ENCODE measurements around the gene VAT1. TPM values are rescaled to one million over a fixed set of nuclear protein-coding genes. Genes with fewer than 3 reads are reported as not detected.
A peak's percentile ranks its signal among the peaks of the same experiment; 100 is the strongest.
"Not testable (repeated sequence)": the region's sequence is repeated elsewhere in the genome, so short reads cannot be mapped to it uniquely, and the experiment has no call there.

The VAT1 gene
- total RNA-seq, 1 donor from 2014 or later: 567 TPM

- Mint-ChIP-seq H3K9me3 (ENCODE audit: low read depth) (no peaks in the 10 kb centered on the region), H3K27ac (ENCODE audit: unreplicated experiment) (peak within 1 kb of the TSS; percentile 99), H3K4me1 (ENCODE audit: low read depth) (peaks cover 38% of the 10 kb centered on the region), H3K27me3 (ENCODE audit: low read depth) (no peaks in the 10 kb centered on the region), H3K4me3 (ENCODE audit: unreplicated experiment) (peak within 1 kb of the TSS; percentile 92), H3K36me3 (ENCODE audit: low read depth) (peaks cover 24% of the 10 kb centered on the region)
- peak; percentile 86 for TF ChIP-seq CTCF (IDR thresholded peaks at IDR 0.05)
- peak; percentile 99 for DNase-seq (ENCODE audit: low spot score)
Observed at GRCh38 chr17:42997984-42998938, 23.9 kb downstream of the VAT1 start, which contains the start of gene RPL27. TSS of gene RPL27 (plus strand) at chr17:42998419. CDS start at chr17:42998751, 332 bp downstream.

GRCh38 chr17:42997390-42997983, 24.7 kb downstream of the VAT1 start:
- TF ChIP-seq CTCF (IDR thresholded peaks at IDR 0.05): no peak
- Mint-ChIP-seq H3K27me3 (ENCODE audit: low read depth) (no peaks in the 10 kb centered on the region), H3K36me3 (ENCODE audit: low read depth) (peaks cover 23% of the 10 kb centered on the region)

GRCh38 chr17:42993913-42994312, 28.3 kb downstream of the VAT1 start:
- not testable (repeated sequence) for H3K4me3 Mint-ChIP-seq (ENCODE audit: unreplicated experiment); H3K9me3 Mint-ChIP-seq (ENCODE audit: low read depth); H3K27ac Mint-ChIP-seq (ENCODE audit: unreplicated experiment); H3K27me3 Mint-ChIP-seq (ENCODE audit: low read depth)
- H3K4me1 Mint-ChIP-seq (ENCODE audit: low read depth): peaks cover 26% of the 10 kb centered on the region
- peaks cover 27% of the 10 kb centered on the region for H3K36me3 Mint-ChIP-seq (ENCODE audit: low read depth)
- peak; percentile 5 for DNase-seq (ENCODE audit: low spot score)

More at GRCh38 chr17:42997390-42997983, 24.7 kb downstream of the VAT1 start:
- H3K27ac Mint-ChIP-seq (ENCODE audit: unreplicated experiment): peak overlapping the region; percentile 99
- H3K9me3 Mint-ChIP-seq (ENCODE audit: low read depth): no peaks in the 10 kb centered on the region
- peaks cover 37% of the 10 kb centered on the region for H3K4me1 Mint-ChIP-seq (ENCODE audit: low read depth)
- no peak for DNase-seq (ENCODE audit: low spot score)
- H3K4me3 Mint-ChIP-seq (ENCODE audit: unreplicated experiment): peak overlapping the region; percentile 92

DNA sequence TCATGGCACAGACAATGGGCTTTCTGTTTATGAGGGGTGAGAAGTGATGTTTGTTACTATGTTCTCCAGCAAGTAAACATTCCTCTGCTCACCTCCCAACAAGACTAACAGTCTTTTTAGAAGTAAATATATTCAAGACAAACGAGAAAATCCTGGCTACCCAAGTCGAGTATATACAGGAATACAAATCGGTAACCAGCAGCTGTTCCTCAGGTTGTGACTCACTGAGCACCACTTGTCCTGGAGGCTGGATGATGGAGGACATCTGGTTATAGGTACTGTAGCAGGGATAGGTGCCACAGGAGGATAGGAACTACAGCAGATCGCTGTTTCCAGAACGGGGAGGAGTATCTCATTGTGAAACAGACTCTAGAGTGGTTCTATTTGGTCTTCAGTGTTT, 29.3 kb downstream of the VAT1 start:
- TF ChIP-seq CTCF (IDR thresholded peaks at IDR 0.05): no peak
- no peaks in the 10 kb centered on the region for H3K9me3 Mint-ChIP-seq (ENCODE audit: low read depth)
- peaks cover 22% of the 10 kb centered on the region for H3K4me1 Mint-ChIP-seq (ENCODE audit: low read depth)
- no peak overlapping the region for H3K4me3 Mint-ChIP-seq (ENCODE audit: unreplicated experiment)
- no peak overlapping the region for H3K27ac Mint-ChIP-seq (ENCODE audit: unreplicated experiment)
- no peaks in the 10 kb centered on the region for H3K27me3 Mint-ChIP-seq (ENCODE audit: low read depth)
- H3K36me3 Mint-ChIP-seq (ENCODE audit: low read depth): peaks cover 29% of the 10 kb centered on the region
- DNase-seq (ENCODE audit: low spot score): no peak

DNA sequence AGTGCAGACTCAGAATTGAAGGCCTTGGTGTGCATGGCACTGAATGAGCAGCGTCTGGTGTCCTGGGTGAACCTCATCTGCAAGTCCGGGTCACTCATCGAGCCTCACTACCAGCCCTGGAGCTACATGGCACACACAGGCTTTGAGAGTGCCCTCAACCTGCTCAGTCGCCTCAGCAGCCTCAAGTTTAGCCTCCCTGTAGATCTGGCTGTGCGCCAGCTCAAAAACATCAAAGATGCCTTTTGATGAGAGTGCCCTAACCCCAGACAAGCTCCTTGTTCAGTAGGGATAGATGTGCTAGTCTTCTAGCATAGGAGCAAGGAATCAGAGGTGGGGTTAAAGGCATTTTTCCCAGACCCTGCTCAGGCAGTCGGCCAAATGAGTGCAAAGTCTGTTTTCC, 30.7 kb downstream of the VAT1 start:
- H3K9me3 Mint-ChIP-seq (ENCODE audit: low read depth): no peaks in the 10 kb centered on the region
- H3K36me3 Mint-ChIP-seq (ENCODE audit: low read depth): peaks cover 29% of the 10 kb centered on the region
- no peak for TF ChIP-seq CTCF (IDR thresholded peaks at IDR 0.05)
- no peak for DNase-seq (ENCODE audit: low spot score)
- H3K27ac Mint-ChIP-seq (ENCODE audit: unreplicated experiment): no peak overlapping the region
- H3K4me3 Mint-ChIP-seq (ENCODE audit: unreplicated experiment): no peak overlapping the region
- no peaks in the 10 kb centered on the region for H3K27me3 Mint-ChIP-seq (ENCODE audit: low read depth)
- H3K4me1 Mint-ChIP-seq (ENCODE audit: low read depth): peaks cover 16% of the 10 kb centered on the region

Data from chondrocyte (in vitro differentiated cells).